ENCODE measurements around the gene SSNA1.

Gene SSNA1

GRCh38 chr9:137152844-137153405, 35.6 kb upstream of the SSNA1 start:
- DNase-seq (ENCODE audit: low read depth): no peak

GRCh38 chr9:137156567-137157375, 31.7 kb upstream of the SSNA1 start:
- no peak for DNase-seq (ENCODE audit: low read depth)

- no peak for DNase-seq (ENCODE audit: low read depth)
These were observed 30.7 kb upstream of the SSNA1 start for GRCh38 chr9:137157618-137158415.

- no peak for DNase-seq (ENCODE audit: low read depth)
These were observed 29.9 kb upstream of the SSNA1 start for GRCh38 chr9:137158625-137159024.

GRCh38 chr9:137159105-137160053, 29.1 kb upstream of the SSNA1 start:
- DNase-seq (ENCODE audit: low read depth): no peak

- no peak for DNase-seq (ENCODE audit: low read depth)
These were observed 28.4 kb upstream of the SSNA1 start for GRCh38 chr9:137160054-137160425.

GRCh38 chr9:137160716-137161557, 27.5 kb upstream of the SSNA1 start:
- no peak for DNase-seq (ENCODE audit: low read depth)

- DNase-seq (ENCODE audit: low read depth): no peak
These were observed 26.7 kb upstream of the SSNA1 start for GRCh38 chr9:137161558-137162486.

- no peak for DNase-seq (ENCODE audit: low read depth)
These were observed 25.7 kb upstream of the SSNA1 start for GRCh38 chr9:137162505-137163364.

GRCh38 chr9:137163365-137163715, 25.1 kb upstream of the SSNA1 start:
- DNase-seq (ENCODE audit: low read depth): no peak

- DNase-seq (ENCODE audit: low read depth): no peak
These were observed 24.7 kb upstream of the SSNA1 start for GRCh38 chr9:137163805-137164204.

- no peak for DNase-seq (ENCODE audit: low read depth)
These were observed 23.9 kb upstream of the SSNA1 start for GRCh38 chr9:137164370-137165249.

- no peak for DNase-seq (ENCODE audit: low read depth)
These were observed 23.1 kb upstream of the SSNA1 start for GRCh38 chr9:137165250-137165836.

GRCh38 chr9:137166380-137167229, 21.9 kb upstream of the SSNA1 start:
- no peak for DNase-seq (ENCODE audit: low read depth)

- no peak for DNase-seq (ENCODE audit: low read depth)
These were observed 21.2 kb upstream of the SSNA1 start for GRCh38 chr9:137167277-137167746.
